Stimulated activated CD8-positive, alpha-beta memory T cell treated with anti-CD3 and anti-CD28 coated beads, Interleukin-12 subunit alpha, Interleukin-12 subunit beta, amount 100 ng/mL, for 24 hours (primary cell): ENCODE measurements around the gene TOM1L1.

Source experiments
- DNase-seq: peaks from one replicate; pipeline ENCODE4 v3.0.0-alpha.2; 2020; ENCODE audit errors: extremely low read depth

Gene TOM1L1

GRCh38 chr17:54947396-54947795, 46.7 kb downstream of the TOM1L1 start:
- no peak for DNase-seq

- DNase-seq = no peak
Observed at GRCh38 chr17:54948380-54948779, 47.7 kb downstream of the TOM1L1 start.

DNA sequence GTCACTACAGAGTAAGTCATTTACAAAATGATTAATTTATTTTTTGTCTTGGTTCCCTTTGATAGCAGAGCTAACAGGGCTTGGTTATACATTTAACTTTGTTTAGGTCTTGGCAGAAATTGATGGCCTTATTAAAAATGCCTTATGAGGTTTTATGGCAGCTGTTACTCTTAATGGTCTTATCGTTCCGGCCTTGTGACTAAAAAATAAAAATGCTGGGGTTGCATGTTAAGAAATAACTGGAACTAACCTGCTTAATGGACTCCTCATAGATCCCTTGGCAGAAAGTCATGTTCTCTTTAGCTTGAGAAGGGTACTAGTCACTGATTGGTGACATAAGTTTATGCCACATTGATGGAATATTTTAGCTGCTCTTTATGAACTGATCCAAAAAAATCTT, 49.5 kb downstream of the TOM1L1 start:
- DNase-seq = no peak

DNA sequence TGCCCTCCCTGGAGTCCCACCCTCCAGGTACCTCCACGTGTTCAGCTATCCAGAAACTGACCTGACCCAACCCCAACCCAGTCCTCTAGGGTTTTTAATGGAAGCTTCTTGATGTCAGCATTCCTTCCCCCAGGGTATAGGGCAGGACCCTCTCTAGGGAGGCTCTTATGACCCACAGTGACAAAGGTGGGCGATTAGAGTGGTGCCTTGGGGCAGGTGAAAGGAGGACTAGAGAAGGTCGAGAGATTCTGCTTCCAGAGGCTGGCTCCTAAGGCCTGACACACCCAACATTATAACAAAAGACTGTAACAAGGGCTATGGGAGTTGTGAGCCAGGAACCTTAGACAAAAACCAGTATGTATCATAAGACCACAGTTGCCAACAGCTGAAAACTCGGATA, 50.6 kb downstream of the TOM1L1 start:
- no peak for DNase-seq

DNA sequence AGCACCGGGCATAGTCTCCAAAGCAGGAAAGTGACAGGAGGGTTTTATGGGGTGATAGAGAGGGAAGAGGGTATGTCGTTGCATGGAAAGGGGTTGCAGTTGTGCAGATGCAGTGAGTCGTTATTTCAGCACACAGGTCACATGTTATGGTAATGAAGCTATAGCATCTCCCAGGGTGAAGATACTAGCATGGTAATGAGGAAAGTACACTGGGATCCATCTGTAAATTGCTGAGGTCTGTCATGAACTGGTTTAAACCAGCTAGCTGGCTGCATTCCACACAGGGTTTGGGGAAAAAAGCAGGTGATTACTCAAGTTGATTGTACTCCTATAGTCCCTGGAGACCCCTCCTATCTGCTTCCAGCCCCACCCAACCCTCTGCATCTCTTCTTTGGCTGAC, 56.1 kb downstream of the TOM1L1 start:
- no peak for DNase-seq

- no peak for DNase-seq
Observed at GRCh38 chr17:54967621-54968261, 67.1 kb downstream of the TOM1L1 start.

DNA sequence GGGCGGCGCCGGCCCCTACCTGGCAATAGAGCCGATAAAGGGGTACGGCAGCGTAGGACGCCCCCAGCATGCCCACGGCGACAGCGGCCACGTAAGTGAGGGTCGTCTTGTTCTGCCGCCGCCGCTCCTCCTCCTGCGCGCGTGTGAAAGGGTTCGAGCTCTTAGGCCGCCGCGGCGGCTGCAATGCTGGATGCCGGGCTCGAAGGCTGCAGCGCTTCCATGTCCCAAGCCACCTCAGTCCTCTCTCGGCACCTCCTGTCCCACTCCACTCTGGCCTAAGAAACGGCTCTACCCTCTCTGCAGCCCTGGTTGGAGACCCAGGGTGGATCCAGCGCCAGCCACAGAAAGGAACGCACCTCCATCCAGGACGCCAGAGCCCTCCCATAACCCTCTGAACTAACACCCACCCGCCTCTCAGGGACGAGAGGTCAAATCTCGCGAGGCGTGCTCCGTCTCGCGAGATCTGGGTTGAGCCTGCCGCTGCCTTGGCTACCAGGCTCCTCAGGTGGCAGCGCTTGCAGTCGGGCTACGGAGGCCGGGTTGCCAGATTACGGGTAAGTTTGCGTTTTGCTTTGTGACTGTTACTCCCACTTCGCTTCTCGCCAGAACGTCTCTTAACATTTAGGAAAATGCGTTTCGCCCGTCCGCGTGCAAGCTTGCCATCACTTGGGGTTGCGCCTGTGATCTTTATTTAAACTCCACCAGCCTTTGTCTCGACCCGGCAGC, 67.8 kb downstream of the TOM1L1 start, which contains the start of the genes COX11 and STXBP4:
Gene COX11 (minus strand): TSS at position 393 of the 726 bp plus-strand sequence. CDS start 8 bp downstream, at position 385.
Gene STXBP4 (plus strand): TSS at position 504 of the 726 bp plus-strand sequence. CDS start 17,455 bp downstream, outside the sequence.
- DNase-seq = peak; percentile 81

DNA sequence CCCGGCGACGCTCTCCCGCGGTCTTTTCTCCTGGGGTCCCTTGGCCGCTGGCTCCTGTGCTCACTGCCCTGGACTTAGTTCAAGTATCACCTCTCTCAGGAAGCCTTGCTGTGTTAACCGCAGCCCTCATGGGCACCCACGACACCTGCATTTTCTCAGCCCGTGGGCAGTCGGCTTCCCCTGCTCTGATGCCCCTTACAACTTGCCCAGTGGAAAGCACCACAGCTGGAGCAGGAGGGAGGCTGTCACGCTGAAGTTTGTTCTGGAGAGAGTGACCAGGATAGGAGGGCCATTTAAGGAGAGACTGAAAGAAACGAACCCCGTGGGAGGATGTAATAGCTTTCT, 68.3 kb downstream of the TOM1L1 start:
- DNase-seq = no peak

DNA sequence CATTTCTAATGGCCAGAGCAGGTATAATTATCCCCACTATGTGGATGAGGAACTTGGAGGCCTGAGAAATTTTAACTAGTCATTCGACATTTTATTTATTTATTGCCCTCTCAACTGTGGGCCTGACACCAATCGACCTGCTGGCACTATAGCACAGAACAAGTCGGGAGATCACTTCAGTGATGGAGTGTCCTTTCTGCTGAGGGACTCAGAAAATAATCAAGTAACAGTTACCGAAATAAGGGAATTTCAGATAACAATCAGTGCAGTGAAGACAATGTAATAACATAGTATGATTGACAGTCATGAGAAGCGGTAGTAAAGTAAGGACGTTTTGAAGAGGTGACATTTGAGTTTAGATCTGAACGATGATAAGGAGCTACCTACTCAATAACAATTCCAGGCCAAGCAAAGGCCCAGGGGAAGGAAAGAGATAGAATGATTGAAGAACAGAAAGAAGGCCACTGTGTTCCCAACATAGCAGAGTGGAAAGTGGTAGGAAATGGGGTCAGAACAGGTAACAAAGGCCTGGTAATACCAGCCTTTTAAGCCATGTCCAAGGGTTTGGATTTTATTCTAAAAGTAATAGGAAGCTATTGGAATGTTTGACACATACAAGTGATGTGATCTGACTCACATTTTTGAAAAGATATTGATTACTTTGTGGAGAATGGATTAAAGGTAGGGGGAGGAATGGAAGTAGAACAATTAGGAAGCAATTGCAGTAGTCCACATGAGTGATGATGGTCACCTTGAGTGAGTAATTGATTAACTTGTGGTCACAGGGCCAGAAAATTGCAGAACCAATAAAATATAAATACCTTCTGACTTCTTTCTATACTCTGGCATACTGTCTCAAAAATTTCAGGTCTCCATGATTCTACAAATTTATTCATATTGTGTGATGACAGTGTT, 69.3 kb downstream of the TOM1L1 start:
- DNase-seq = no peak

DNA sequence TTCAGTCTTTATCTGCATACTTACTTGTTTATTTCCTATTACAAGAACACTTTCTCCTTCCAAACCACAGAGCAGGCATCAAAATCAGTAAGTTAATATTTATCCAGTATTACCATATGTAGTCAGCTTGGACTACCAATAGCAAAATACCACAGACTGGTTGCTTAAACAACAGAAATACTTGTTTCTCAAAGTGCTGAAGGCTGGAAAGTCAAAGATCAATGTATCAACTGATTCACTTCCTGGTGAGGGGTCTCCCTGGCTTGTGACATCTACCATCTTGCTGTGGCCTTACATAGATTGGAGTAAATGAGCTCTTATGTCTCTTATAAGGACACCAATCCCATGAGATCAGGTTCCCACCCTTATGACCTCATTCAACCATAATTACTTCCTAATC, 70.5 kb downstream of the TOM1L1 start:
- no peak for DNase-seq

DNA sequence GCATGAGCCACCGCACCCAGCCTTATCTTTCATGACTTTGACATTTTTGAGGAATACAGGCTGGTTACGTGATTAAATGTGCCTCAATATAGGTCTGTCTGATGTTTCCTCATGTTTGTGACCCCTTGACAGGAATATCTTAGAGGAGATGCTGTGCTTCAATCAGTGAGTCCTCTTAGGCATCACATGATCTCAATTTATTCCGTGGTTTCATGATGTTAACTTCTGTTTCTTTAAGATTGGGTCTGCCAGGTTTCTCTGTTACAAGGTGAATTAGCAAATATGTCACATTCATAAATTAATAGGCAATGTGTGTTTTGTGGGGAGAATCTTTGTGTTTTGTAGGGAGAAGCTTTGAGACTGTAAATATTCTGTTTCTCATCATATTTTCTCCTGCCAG, 71.2 kb downstream of the TOM1L1 start:
- no peak for DNase-seq

DNA sequence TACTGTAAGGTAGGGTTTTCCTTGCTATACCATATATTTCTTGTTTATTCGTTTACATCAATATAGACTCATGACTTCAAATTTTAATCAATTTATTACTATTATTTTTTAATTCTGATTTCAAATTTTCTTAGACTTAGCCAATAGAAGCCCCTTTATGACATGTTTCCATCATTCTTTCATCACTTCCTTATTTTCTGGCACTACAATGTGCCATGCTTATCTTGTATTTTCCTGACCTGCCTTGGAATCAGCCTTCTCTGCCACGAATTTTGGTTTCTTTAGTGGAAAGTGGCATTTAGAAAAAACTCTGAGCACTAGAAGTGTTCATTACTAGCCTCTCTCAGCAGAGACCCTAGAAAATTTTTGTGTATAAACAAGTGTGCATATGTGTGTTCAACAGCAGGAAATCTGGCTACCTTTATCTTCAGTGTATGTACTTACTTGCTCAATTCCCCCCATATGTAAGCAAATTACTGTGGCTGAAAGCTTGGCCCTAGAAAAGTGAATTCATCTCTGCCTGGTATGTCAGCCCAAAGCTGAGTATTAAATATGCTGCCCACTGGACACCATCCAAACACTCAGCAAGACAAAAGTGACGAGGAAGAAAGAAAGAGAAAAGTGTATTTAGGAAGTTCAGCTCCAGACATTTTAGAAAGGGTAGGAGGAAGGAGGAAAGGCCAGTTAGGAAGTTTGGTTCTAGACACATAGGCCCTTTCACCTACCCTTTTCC, 71.9 kb downstream of the TOM1L1 start:
- DNase-seq = no peak

DNA sequence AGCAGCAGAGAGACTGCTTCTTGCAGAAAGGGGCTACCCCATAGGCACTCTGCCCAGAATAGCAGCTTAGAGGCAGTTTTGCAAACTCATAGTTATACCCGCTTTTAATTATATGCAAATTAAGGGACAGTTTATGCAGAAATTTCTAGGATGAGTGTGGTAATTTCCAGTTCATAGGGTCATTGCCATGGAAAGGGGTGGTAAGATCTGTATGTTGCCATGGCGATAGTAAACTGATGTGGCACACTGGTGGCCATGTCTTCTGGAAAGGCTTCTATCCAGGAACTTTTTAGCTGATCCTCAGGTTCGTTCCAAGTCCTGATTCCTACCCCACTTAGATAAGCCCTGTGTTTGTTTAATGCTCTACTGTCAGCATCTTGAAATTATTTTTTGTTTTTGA, 74.1 kb downstream of the TOM1L1 start:
- no peak for DNase-seq

- no peak for DNase-seq
Observed at GRCh38 chr17:54976316-54976715, 75.7 kb downstream of the TOM1L1 start.

DNA sequence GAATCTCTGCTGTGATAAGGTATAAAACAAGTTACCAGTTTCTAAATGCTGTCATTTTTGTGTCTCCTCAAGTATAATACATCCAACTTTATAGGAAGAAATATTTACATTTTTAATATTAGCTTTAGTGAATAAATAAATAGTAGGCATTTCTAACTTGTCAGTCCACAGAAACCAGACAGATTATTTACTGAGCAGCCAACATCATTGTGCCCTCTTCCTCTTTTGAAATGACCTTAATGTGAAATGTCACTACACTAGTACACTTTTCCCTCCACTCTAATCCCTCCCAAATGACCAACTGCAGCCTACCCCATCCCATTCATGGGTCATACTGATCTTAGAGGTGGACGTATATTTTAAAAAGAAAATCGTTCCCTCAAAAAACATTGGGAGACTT, 77.1 kb downstream of the TOM1L1 start:
- DNase-seq = no peak

DNA sequence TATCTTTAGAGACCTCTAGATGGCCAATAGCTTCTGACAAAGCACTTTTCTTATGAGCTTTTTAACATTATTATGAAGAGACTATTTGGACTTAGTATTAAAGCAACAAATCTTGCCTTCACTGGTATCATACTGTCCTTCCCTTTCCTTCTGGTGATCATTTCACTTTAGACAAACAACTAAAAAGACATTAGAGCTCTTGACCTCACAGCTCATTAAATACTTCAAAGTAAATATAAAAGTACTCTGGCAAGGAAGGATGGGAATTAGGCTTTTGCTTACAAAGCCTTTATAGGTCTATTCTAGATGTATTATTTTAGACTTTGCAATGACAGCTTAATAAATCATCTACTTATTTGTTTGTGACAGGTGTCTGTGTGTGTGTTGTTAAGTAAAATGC, 79.0 kb downstream of the TOM1L1 start:
- DNase-seq = no peak

DNA sequence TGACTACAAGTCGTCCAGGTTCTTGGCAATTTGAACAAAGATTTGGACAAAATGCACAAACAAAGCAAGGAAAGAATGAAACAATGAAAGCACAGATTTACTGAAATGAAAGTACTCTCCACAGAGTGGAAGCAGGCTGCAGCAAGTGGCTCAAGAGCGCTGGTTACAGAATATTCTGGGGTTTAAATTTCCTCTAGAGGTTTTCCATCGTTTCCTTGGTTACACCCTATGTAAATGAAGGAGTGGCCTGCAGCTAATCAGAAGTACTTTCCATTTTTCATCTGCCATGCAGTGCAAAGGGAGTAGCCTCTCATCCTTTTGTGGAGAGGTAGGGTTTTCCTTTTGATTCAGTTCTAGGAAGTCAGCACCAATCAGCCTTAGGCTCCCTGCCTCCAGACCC, 79.7 kb downstream of the TOM1L1 start:
- no peak for DNase-seq

GRCh38 chr17:54982399-54982798, 81.7 kb downstream of the TOM1L1 start:
- DNase-seq = no peak

- DNase-seq = no peak
Observed at GRCh38 chr17:54983260-54983659, 82.6 kb downstream of the TOM1L1 start.

DNA sequence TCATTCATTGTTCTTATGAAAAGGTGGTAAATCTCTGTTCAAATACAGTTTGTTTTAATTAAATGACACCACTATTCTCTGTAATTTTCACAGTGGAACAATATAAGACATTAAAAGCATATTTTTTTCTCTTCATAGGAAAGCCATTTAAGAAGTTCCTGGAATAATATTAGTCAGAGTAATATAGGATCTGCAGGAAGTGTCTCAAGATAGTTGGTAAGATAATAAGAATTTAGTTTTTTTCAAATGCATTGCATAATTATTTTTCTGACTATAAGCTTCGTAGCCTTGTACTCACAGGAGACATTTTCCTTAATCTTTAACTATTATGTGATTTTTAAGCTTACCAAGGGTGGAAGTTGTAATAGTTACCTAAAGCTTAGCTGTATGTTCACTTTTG, 84.8 kb downstream of the TOM1L1 start:
- DNase-seq = no peak

DNA sequence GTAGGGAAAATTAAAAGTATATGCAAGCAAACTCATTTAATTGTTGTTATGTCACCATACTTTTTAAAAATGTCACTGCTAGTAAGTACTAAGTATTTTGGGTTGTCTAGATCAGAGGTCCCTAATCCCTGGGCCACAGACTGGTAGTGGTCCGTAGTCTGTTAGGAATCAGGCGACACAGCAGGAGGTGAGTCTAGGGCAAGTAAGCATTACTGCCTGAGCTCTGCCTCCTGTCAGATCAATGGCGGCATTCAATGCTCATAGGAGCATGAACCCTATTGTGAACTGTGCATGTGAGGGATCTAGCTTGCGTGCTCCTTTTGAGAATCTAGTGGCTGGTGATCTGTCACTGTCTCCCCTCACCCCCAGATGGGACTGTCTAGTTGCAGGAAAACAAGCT, 89.5 kb downstream of the TOM1L1 start:
- DNase-seq = no peak

GRCh38 chr17:54991567-54991966, 90.9 kb downstream of the TOM1L1 start:
- no peak for DNase-seq
